GM12801 (cell line): ENCODE results near the gene NHSL2.

ENCODE experiments used
- TF ChIP-seq, protein P1 (sequence below): IDR thresholded peaks from one replicate; pipeline ENCODE4 v1.5.1; 2011; ENCODE audit warnings: control low read depth; ENCODE audit not compliant: insufficient read length; ENCODE audit errors: extremely low read depth

Gene NHSL2

GRCh38 chrX:72182924-72183323 is 272.3 kb downstream of the NHSL2 start:
- TF ChIP-seq, protein P1, sequence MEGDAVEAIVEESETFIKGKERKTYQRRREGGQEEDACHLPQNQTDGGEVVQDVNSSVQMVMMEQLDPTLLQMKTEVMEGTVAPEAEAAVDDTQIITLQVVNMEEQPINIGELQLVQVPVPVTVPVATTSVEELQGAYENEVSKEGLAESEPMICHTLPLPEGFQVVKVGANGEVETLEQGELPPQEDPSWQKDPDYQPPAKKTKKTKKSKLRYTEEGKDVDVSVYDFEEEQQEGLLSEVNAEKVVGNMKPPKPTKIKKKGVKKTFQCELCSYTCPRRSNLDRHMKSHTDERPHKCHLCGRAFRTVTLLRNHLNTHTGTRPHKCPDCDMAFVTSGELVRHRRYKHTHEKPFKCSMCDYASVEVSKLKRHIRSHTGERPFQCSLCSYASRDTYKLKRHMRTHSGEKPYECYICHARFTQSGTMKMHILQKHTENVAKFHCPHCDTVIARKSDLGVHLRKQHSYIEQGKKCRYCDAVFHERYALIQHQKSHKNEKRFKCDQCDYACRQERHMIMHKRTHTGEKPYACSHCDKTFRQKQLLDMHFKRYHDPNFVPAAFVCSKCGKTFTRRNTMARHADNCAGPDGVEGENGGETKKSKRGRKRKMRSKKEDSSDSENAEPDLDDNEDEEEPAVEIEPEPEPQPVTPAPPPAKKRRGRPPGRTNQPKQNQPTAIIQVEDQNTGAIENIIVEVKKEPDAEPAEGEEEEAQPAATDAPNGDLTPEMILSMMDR = no peak

DNA sequence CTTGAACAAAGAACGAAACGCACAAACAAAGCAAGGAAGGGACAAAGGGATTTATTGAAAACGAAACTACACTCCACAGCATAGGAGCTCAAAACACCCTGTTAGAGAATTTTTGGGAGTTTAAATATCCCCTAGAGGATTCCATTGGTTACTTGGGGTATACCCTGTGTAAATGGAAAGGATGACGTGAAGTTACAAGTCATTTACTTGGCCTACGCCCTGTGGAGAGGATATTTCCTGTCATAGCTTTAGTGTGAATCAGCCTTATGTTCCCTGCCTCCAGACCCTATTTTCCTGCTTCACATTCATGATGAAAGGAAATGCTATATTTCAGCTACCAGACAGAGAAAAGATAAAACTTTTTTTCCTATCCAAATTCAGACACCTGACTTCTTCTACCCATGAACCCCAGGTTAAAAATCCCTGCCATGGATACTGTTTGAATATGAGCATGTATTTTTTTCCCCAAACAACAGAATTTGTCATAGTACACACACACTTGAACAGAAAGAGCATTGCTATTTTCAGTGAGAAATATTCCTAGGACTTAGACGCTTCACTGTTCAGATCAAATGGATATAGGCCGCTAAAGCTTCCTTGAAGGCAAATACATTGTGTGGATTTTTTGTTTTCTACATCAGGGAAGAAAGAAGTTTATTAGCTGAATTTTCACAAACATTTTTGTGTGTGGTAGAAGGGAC is 291.3 kb downstream of the NHSL2 start:
- TF ChIP-seq, protein P1 = no peak
